T-helper 9 cell (primary cell): ENCODE measurements around the gene HSD17B2.
"Not testable (repeated sequence)": the region's sequence is repeated elsewhere in the genome, so short reads cannot be mapped to it uniquely, and the experiment has no call there.

ENCODE experiments used
- DNase-seq: peaks from one replicate; pipeline ENCODE4 v3.0.0-alpha.2; 2020

The HSD17B2 gene

GRCh38 chr16:82082543-82083244 lies 47.6 kb downstream of the HSD17B2 start:
- no peak for DNase-seq

- no peak for DNase-seq
Measured at GRCh38 chr16:82083710-82084353, 48.8 kb downstream of the HSD17B2 start.

GRCh38 chr16:82085011-82085779 lies 50.1 kb downstream of the HSD17B2 start:
- DNase-seq = no peak

GRCh38 chr16:82088483-82088882 lies 53.4 kb downstream of the HSD17B2 start:
- no peak for DNase-seq

- DNase-seq = no peak
Measured at GRCh38 chr16:82091241-82091640, 56.2 kb downstream of the HSD17B2 start.

- DNase-seq = no peak
Measured at GRCh38 chr16:82092711-82093110, 57.7 kb downstream of the HSD17B2 start.

- no peak for DNase-seq
Measured at GRCh38 chr16:82093666-82094300, 58.7 kb downstream of the HSD17B2 start.

- DNase-seq = no peak
Measured at GRCh38 chr16:82094942-82095540, 60.0 kb downstream of the HSD17B2 start.

- DNase-seq = no peak
Measured at GRCh38 chr16:82096641-82097040, 61.6 kb downstream of the HSD17B2 start.

- no peak for DNase-seq
Measured at GRCh38 chr16:82105107-82105506, 70.1 kb downstream of the HSD17B2 start.

GRCh38 chr16:82108100-82108499 lies 73.0 kb downstream of the HSD17B2 start:
- DNase-seq = no peak

GRCh38 chr16:82108774-82109173 lies 73.7 kb downstream of the HSD17B2 start:
- DNase-seq = no peak

GRCh38 chr16:82109266-82109665 lies 74.2 kb downstream of the HSD17B2 start:
- not testable (repeated sequence) for DNase-seq

- DNase-seq = no peak
Measured at GRCh38 chr16:82111944-82112343, 76.9 kb downstream of the HSD17B2 start.

GRCh38 chr16:82113741-82114140 lies 78.7 kb downstream of the HSD17B2 start:
- DNase-seq = no peak

GRCh38 chr16:82116535-82116934 lies 81.5 kb downstream of the HSD17B2 start:
- DNase-seq = no peak

GRCh38 chr16:82118749-82119148 lies 83.7 kb downstream of the HSD17B2 start:
- no peak for DNase-seq

GRCh38 chr16:82119405-82119804 lies 84.4 kb downstream of the HSD17B2 start:
- no peak for DNase-seq

- no peak for DNase-seq
Measured at GRCh38 chr16:82124651-82125050, 89.6 kb downstream of the HSD17B2 start.

- no peak for DNase-seq
Measured at GRCh38 chr16:82129881-82130280, 94.8 kb downstream of the HSD17B2 start.

- DNase-seq = no peak
Measured at GRCh38 chr16:82133798-82134197, 98.7 kb downstream of the HSD17B2 start.

GRCh38 chr16:82134846-82135245 lies 99.8 kb downstream of the HSD17B2 start:
- DNase-seq = no peak

- no peak for DNase-seq
Measured at GRCh38 chr16:82135844-82136243, 100.8 kb downstream of the HSD17B2 start.
